HTR-8/SVneo (cell line): ENCODE measurements around the gene CERCAM.
A peak's percentile ranks its signal among the peaks of the same experiment; 100 is the strongest.
"Not testable (repeated sequence)": the region's sequence is repeated elsewhere in the genome, so short reads cannot be mapped to it uniquely, and the experiment has no call there.

Experiments used
- DNase-seq: peaks from one replicate; pipeline ENCODE4 v3.0.0; 2011; ENCODE audit warnings: low spot score, mixed read lengths; ENCODE audit not compliant: insufficient read length
- FAIRE-seq: peaks from 2 replicates; lab custom pipeline; 2011; peaks lifted over from hg19 to GRCh38; lab: Jason Lieb, UNC

The CERCAM gene

DNA sequence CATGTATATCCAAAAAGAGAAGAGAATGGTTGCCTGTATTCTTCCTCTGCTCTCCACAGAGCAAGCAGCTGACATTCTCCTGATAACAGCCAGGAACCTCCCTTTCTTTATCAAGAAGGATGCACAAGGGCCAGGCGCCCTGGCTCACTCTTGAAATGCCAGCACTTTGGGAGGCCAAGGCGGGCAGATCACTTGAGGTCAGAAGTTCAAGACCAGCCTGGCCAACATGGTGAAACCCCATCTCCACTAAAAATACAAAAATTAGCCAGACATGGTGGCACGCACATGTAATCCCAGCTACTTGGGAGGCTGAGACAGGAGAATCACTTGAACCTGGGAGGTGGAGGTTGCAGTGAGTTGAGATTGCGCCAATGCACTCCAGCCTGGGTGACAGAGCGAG lies 25.8 kb downstream of the CERCAM start:
- not testable (repeated sequence) for DNase-seq, FAIRE-seq

DNA sequence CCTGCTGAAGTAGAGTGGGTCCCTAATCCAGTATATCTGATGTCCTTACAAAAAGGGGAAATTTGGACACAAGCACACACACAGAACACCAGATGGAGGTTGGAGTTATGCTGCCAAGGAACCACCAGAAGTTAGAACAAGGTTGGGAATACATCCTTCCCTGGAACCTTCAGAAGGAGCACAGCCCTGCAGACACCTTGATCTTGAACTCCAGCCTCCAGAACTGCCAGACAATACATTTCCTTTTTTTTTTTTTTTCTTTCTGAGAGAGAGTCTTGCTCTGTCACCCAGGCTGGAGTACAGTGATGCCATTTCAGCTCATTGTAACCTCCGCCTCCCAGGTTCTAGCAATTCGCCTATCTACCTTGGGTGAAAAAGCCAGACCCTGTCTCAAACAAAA lies 28.1 kb downstream of the CERCAM start:
- DNase-seq (no peak), FAIRE-seq (no peak)

DNA sequence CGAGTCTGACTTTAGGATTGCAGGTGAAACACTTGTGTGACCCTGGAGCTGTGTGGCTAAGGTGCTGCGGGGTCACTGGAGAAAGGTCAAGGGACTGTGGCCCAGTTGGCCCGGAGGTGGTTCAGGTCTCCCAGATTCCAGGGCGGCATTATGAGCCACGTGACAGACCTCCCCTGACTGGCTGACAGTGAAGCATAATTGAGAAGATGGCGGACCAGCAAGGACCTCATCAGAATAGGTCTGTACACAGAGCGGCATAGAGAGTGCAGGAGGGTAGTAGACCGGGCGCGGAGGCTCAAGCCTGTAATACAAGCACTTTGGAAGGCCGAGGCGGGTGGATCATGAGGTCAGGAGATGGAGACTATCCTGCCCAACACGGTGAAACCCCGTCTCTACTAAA lies 34.3 kb downstream of the CERCAM start:
- DNase-seq, result no peak
- no peak for FAIRE-seq

DNA sequence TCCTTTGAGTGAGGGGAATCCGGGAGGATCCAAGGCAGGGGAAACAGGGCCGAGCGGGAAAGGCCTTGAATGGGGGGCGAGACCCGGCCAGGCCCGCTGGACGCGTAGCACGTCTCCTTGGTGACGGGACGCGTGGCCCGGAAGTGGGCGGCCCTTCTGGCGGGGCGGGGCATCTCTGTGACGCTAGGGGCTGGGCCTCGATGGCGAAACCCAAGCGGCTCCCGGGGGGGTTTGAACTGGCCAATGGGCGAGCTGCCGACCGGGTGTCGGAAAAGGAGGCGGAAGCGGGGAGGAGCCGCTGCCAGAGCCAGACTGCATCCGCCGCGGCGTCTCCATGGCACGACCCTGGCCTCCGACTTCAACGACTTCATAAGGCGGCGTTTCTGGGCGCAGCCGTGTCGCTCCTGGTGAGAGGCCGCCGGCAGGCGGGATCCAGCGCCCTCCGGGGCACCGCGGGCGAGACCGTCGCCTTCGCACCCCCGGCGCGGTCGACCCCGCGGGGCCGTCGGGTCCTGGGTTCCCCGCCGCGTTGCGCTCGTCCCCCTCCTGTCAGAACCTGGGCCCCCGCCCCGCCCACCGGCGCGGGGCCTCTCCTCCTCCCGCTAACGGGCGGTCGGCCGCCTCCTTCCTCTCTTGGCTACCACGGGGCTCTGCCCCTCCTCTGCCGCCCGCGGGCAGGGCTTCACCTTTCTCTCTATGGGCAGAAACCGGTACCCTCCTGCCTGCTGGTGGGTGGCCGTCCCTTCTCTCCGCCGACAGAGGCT lies 35.4 kb downstream of the CERCAM start, which contains the start of gene ODF2:
Gene ODF2 (plus strand): TSS at position 158 of the 764 bp plus-strand sequence. CDS start 86 bp downstream, at position 244.
- FAIRE-seq (peak; percentile 86), DNase-seq (peak; percentile 95)

DNA sequence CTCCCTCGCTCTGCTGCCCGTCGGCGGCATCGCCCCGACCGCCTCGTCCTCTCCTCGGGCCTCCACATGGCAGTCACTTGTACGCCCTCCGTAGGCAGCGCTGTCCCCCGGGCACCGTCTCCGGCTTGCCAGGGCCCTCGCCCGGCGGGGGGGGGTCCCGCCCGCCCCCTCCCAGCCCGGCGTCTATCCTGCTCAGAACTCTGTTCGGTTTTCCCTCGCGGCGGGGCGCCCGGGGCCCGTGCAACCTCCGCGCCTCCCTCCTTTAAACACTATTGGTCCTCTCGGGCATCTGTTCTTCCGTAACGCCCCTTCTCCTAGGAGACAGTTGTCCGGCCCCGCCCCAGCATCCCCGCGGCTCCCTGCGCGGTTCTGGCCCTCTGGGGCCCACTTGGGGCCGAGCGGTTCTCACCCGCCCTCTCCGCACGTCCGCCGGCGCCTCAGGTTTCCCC lies 36.0 kb downstream of the CERCAM start:
- FAIRE-seq (no peak), DNase-seq (peak; percentile 72)

DNA sequence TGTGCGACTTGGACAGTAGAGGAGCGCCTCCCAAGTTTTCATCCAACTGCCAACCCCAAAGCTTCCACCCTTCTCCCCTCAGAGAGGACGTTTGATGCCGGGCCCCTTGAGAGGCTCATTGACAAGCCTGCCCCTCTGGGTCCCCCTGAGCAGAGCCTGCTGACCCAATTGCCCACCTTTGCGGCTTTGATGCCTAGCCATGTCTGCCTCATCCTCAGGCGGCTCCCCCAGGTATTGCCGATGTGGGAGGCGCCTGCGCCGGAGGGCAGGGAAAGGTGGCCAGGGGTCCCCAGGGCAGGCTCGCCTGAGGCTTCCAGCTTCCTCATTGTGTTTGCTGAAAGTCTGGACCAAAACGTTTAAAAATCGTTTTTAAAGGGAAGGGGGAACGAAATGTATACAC lies 36.5 kb downstream of the CERCAM start:
- FAIRE-seq, result no peak
- no peak for DNase-seq

DNA sequence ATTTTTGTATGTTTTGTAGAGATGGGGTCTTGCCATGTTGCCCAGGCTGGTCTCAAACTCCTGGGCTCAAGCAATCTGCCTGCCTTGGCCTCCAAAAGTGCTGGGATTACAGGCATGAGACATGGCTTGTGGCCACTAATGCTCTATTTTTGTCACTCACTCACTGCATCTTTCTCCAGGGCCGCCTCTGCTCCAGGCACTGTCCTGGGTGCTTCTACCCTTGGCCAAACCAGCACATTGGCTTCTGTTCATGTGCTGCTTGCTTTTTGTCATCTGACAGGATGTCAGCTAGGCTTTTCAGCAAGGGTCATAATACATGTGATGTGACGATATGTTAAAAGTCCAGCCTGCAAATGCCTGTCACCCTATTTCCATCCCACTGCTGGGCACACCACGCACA lies 38.4 kb downstream of the CERCAM start:
- DNase-seq (no peak), FAIRE-seq (no peak)

DNA sequence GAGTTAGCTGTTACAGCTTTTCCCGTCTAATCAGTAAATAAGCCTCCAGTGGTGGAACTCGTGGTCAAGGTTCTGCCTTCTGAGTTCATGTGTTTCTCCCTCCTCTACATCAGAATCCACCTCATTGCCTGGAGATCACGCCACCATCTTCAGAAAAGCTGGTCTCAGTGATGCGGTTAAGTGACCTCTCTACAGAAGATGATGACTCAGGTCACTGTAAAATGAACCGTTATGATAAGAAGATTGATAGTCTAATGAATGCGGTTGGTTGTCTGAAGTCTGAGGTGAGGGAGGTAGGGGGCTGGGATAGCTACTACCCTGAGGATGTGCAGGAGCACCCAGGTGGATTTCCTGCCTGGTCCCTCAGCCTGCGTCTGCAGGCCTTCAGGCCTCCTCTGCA lies 48.4 kb downstream of the CERCAM start:
- FAIRE-seq (no peak), DNase-seq (no peak)

DNA sequence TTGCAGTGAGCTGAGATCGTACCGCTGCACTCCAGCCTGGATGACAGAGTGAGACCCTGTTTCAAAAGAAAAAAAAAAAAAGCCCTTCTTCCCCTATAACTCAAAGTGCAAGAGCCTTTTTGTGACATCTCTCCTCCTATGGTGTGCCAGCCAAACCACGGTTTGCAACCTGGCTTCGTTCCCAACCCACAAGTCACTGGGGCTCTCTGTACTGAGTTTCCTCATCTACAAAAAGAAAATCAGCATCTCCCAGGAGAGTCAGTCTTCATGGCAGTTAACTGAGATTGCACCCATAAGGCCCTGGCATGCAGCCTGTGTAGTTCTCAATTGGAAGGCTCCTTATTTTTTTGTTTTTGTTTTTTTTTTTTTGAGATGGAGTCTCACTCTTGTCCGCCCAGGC lies 49.9 kb downstream of the CERCAM start:
- no peak for DNase-seq
- no peak for FAIRE-seq

DNA sequence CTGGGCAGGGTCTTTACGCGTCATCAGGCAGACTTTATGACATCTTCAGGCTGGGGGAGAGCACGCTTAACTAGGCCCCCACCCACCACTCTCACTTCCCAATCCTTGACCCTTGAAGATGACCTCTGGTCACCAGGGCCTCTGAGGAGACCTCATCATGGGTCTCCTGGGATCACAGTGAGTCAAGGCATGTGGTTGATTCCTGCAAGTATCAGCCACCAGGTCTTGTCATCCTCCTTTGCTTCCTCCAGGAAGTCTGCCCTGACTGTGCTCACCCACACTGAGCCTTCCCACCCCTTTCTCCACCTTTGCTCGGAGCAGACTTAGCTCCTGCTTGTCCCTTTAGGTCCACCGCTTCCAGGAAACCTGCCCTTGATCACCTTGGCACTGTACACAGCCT lies 52.4 kb downstream of the CERCAM start:
- FAIRE-seq (no peak), DNase-seq (no peak)

DNA sequence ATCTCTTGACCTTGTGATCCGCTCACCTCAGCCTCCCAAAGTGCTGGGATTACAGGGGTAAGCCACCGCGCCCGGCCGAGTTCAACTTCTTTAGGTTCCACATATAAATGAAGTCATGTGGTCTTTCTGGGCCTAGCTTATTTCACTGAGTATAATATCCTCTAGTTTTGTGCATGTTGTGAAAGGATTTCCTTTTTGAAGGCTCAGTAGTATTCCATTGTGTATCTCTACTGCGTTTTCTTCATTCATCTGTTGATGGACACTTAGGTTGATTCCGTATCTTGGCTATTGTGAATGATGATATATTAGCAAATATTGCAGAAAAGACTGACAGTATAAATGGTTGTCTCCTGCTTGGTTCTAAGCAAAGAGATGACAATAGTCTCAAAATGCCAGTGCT lies 55.2 kb downstream of the CERCAM start:
- FAIRE-seq, result no peak
- no peak for DNase-seq

DNA sequence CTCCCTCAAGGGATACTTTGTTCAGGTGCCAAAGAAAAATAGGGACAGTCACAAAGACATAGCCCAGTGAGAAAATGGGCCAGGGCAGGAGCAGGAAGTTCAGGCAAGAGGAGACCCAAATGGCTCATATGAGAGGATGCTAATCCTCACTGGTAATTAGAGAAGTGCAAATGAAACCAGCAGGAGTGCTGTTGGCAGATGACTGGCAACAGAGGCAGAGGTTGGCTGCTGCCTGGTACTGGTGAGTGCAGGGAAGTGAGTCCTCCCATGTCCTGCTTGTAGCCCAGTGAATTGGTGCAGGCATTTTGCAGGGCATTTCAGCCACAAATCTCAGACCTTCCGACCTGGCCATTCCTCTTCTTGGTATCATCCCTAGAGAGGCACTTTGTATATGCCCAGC lies 58.6 kb downstream of the CERCAM start:
- FAIRE-seq (no peak), DNase-seq (no peak)

DNA sequence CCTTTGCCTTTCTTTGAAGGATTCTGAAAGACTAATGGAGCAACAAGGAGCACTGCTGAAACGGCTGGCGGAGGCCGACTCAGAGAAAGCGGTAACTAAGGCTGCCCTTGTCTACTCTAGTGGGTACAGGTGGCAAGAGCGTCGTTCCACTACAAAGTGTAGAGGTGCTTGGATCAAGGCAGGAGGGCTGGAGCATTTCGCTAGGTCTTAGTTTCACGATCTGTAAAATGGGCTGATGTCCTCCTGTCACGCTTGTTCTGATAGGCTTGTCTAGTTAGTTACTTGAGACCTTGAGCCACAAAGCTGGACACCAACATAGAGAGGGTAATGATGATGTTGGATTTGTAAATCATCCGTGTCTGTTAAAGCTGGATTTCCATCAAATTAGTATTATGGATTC lies 60.9 kb downstream of the CERCAM start:
- no peak for FAIRE-seq
- no peak for DNase-seq

DNA sequence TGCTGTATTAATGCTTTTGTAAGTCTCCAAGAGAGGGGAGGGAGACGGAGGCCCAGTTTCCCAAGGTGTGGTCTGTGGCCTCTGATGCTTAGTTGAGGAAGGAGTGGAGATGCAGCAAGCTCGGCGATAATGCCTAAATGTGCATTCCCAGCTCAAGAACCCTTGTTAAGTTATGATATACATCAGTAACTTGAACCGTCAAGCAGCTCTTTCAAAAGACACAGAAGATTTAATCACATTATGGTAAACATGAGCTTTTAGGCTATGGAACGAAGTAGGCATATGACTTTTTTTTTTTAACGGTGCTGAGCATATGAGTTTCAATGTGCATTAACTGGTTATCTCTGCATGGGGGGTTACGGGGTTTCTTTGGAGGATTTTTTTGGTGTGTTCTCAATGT lies 61.5 kb downstream of the CERCAM start:
- DNase-seq (no peak), FAIRE-seq (no peak)

DNA sequence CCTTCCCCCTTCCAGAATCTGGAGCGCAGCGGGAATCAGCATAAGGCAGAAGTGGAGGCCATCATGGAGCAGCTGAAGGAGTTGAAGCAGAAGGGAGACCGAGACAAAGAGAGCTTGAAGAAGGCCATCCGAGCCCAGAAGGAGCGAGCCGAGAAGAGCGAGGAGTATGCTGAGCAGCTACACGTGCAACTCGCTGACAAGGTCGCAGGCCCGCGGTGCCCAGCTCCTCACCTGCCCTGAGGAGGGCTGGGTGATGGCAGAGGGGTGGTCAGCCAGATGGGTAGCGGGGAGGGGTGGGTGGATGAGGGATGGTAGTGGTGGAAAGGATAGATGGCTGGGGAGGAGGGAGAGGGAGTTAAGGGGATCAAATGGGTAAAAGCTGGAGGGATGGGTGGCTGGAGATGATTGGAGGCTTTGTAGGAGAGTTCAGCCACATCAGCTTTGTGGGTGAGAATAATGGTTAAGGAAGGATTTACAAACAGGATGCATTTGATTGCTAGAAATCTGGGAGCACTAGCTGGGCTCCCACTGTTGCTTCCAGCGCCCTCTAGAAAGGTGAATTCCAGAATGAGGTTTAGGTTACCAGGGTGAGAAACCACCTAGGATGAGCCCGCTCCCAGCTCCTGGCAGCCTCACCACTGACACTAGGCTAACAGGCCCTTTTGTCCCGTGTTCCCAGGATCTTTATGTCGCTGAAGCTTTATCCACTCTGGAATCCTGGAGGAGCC lies 64.2 kb downstream of the CERCAM start:
- FAIRE-seq (no peak), DNase-seq (no peak)

DNA sequence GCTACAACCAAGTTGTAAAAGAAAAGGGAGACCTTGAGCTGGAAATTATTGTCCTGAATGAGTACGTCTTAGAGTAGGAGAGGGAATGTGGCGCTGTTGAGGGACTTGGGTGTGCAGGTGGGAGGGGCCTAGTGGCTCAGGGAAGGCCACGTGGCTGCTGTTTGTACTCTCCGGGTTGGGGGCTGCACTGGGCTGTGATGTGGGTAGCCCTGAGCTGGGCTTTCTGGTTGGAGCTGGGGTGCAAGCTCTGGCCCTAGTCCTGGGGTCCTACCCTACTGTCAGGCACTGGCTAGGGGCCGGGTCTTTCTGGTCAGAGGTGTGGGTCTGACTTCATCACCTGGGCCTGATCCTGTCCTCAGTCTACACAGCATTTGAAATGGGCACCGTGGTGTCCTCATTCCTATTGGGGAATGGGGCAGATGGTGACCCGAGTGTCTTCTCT lies 64.8 kb downstream of the CERCAM start:
- no peak for FAIRE-seq

DNA sequence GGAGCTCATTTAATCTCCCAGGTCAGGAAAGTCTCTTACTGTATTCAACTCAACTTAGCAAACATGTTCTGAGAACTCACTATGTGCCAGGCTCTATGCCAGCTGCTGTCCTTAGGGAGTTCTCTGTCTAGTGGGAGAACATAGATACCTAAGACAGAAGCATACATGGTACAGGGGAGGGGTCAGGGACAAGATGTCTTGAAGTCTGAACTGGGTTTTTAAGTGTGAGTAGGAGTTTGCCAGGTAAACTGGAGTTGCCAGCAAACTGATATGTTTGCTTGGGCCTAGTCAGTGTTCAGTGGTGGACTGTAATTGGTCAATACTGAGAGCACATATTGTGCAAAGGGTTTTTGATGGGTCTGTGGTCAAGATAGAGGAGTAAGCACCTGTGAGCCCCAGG lies 65.5 kb downstream of the CERCAM start:
- FAIRE-seq (no peak), DNase-seq (no peak)

More for the DNA sequence above, 64.8 kb downstream of the CERCAM start:
- no peak for DNase-seq
